ENCODE data around the gene CHIT1.

Gene CHIT1

GRCh38 chr1:203186446-203187303 lies 42.8 kb downstream of the CHIT1 start, which contains the start of gene CHI3L1:
Gene CHI3L1, minus strand, starts transcription at chr1:203186704. Its CDS starts 81 bp downstream, at chr1:203186623.
- peak in 1 of 2 donors; percentile 16 for DNase-seq

GRCh38 chr1:203186091-203186445 lies 43.4 kb downstream of the CHIT1 start:
- DNase-seq = no peak

GRCh38 chr1:203185585-203185984 lies 43.9 kb downstream of the CHIT1 start:
- DNase-seq = no peak

DNA sequence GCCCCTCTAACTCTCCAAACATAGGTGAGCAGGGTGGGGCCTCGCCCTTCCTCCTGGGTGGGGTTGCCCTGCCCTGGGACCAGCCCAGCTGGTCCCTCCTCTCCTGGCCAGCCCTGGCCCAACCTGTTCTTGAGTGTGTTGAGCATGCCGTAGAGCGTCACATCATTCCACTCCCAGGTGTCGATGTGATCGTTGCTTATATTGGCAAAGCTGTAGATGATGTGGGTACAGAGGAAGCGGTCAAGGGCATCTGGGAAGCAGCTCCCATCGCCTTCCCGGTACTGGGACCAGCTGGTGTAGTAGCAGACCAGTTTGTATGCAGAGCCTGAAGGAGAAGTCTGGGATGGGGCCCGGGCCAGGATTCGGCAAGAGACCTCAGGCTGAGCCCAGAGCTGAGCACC lies 44.4 kb downstream of the CHIT1 start:
- no peak for DNase-seq

DNA sequence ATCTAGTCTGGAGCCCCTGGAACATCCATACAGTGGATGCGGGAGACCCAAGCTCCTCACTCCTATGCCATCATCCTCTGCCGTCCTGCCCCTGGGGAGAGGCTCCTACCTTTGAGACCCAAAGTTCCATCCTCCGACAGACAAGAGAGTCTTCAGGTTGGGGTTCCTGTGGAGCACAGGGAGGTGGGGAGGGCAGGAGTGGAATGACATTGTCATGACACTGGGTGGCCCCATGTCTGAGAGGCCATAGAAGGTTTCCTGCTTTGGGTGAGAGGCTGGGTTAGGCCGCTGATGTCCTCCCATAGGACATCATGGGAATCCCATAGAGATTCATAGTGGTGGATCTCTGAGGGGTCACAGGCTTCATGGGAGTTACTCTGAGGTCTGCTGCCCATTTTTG lies 45.0 kb downstream of the CHIT1 start:
- no peak for DNase-seq

DNA sequence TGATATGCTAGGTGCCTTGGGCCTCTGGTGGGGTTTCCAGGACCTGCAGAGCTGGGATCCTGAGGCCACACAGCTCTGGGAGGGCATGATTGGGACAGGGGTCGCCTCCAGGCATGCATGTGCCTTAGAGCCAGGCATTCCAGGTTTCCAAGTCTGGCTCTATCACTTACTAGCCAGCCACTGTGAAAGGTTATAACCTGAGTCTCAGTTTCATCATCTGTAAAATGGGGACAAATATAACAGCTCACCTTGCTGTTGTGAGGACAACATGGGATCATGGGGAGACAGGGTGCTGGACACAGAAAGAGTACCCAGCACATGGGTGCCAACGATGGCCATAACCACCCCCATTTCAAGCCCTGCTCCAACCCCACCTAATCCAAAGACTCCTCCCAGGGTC lies 45.6 kb downstream of the CHIT1 start:
- DNase-seq = no peak

DNA sequence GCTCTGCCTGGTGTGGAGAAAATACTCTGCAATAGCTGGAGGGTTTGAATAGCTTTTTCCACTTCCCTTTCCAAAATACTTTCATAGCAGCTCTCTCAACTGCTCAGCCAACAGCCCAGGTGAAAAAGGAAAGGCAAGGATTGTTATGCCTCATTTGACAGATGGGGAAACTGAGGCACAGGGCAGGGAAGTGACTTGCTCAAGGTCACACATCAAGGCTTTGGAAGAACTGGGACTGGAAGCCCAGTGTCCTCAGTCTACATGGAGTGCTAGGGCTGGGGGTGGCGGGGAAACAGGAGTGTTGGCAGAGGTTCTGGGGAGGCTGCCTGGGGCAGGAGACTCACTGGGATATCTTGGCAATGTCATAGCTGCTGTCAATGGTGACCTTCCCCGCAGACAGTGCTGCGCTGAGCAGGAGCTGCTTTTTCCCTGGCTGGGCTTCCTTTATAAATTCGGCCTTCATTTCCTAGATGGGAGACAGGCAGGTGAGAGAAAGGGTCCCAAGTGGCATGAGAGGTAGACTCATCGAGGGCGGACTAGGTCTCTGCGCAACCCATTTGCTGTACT lies 47.0 kb downstream of the CHIT1 start:
- no peak for DNase-seq

GRCh38 chr1:203181586-203182386 lies 47.7 kb downstream of the CHIT1 start:
- DNase-seq = no peak

GRCh38 chr1:203180611-203181330 lies 48.7 kb downstream of the CHIT1 start:
- DNase-seq = no peak

- DNase-seq = no peak
Measured at GRCh38 chr1:203179667-203180005, 49.8 kb downstream of the CHIT1 start.

- no peak for DNase-seq
Measured at GRCh38 chr1:203178821-203179666, 50.4 kb downstream of the CHIT1 start.

GRCh38 chr1:203178083-203178482 lies 51.4 kb downstream of the CHIT1 start:
- DNase-seq = no peak

GRCh38 chr1:203177470-203178039 lies 51.9 kb downstream of the CHIT1 start:
- DNase-seq = no peak

DNA sequence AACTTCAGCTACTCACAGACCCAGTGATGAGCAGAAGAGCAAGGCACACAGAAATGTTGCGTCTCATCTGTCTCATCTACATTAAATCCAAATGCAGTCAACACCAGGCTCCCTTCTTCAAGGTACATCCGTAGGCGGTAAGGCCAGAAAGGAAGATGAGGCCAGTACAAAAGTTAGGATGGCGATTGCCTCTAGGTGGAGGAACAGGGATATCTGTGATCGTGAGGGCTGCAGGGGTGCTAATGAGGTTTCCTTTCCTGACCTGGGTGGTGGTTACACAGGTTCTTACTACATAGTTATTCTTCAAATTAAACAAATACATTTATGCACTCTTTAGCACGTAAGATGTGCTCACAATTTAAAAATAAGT lies 52.5 kb downstream of the CHIT1 start:
- DNase-seq = no peak

- DNase-seq = no peak
Measured at GRCh38 chr1:203176273-203177035, 53.0 kb downstream of the CHIT1 start.

DNA sequence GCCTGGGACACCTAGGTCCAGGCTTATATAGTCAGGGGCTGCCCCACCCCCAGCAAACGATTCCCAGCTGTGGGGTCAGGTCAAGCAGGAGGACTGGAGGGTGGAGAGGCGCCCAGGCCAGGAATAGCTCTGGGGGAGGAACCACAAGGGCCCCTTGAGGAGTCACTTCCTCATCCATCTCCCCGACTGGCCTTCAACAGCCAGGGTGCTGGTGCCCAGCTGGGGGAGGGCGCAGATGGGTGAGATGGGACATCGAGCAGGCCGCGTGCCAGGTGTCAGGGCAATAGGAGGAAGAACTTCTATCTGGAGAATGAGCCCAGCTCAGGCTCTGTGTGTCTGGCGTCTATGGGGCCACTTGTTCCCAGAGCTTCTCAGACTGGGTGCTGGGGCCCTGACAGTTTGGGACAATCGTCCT lies 53.6 kb downstream of the CHIT1 start:
- DNase-seq = no peak

DNA sequence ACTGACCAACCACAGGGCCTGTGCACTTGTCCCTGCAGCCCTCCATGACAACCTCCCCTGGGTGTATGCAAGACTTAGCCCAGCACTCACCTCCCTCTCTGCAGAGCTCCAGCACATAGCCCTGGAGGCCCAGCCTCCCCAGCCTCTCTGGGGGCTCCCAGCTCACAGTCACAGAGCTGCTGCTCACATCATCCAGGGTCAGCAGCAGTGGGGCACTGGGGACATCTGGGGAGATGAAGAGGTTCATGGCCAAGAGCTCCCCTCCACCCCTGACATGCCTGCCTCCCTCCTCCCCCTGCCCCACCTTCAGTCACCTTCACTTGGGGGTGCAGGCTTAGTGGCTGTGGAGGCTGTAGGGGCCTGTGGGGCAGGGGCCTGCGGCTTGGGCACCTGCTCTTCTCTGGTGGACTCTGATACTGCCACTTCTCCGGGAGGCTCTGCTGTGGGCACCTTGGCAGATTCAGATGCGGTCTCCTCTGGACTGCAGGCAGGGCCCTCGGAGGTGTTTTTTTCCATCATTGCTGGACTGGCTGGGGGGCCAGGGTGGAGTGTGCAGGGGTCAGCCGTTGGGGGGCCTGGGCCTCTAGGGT lies 54.1 kb downstream of the CHIT1 start, which contains the start of gene MYBPH:
TSS of gene MYBPH (minus strand) at position 590 of the 590 bp plus-strand sequence. CDS start at position 519, 71 bp downstream.
- no peak for DNase-seq

DNA sequence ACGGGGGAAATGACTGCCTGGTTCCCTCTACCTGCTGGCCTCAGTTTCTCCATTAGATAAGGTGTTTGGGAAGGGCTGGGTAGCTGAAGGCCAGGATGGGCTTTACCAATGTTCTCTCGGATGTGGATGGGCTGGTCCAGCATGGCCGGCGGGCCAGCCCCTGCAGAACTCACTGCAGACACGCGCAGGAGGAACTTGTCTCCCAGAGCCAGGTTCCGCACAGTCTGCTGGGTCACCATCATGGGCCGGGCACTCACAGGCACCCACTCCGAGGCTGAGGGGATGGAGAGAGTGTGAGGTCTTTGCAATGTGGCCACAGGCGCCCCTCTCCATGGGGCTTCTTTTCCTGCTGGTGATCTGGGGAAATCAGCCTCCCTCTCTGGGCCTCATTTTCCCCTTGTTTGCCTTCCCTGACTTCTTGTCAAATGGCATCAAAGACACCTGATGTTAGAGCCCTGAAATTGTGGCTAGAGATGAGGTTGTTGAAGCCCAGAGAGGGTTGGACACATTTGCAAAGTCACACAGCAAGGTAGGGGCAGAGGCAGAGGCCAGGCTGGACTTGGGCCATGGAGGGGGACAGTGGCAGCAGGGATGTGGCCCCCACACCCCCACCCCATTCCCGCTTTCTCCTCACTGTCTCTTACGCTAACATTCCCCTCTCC lies 55.0 kb downstream of the CHIT1 start:
- DNase-seq = no peak

- no peak for DNase-seq
Measured at GRCh38 chr1:203173566-203173965, 55.9 kb downstream of the CHIT1 start.

DNA sequence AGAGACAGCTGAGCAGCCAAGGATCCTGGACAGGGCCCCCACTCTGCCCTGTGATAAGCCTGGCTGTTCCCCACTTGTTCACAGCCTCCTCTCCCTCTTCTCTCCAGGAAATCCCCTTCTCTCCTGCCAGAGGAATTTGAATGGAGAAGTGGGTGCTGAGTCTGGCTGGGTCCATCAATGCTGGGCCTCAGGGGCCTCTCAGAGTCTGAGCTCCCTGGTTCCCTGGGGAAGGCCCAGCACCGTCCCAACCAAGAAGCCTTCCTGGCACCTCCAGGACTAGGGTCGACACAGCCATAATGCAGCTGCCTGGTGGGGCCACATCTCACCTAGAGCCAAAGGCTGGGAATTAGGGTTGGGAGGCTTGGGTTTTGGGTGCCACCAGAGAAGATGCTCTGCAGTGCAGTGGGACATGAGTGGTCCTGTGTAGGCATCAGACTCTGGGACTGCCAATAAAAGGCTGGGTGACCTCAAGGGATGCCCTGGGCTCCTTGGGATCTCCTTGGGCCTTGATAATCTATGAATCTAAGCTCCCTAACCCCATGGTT lies 56.4 kb downstream of the CHIT1 start:
- no peak for DNase-seq

All from bone marrow (tissue), 2 donors.